Measurements from ENCODE around the gene CBFA2T2.

Gene CBFA2T2

GRCh38 chr20:33658510-33658909 is 168.6 kb downstream of the CBFA2T2 start:
- H3K4me3 ChIP-seq (ENCODE audit: low read depth, low read length), result no peak overlapping the region
- TF ChIP-seq CTCF (IDR thresholded peaks at IDR 0.05; ENCODE audit: low read depth, low read length), result no peak

- no peak overlapping the region for H3K4me3 ChIP-seq (ENCODE audit: low read depth, low read length)
- TF ChIP-seq CTCF (IDR thresholded peaks at IDR 0.05; ENCODE audit: low read depth, low read length), result no peak
These were observed 169.0 kb downstream of the CBFA2T2 start for GRCh38 chr20:33658929-33659328.

GRCh38 chr20:33659341-33660034 is 169.6 kb downstream of the CBFA2T2 start:
- TF ChIP-seq CTCF (IDR thresholded peaks at IDR 0.05; ENCODE audit: low read depth, low read length), result no peak
- H3K4me3 ChIP-seq (ENCODE audit: low read depth, low read length), result no peak overlapping the region

GRCh38 chr20:33660035-33660684 is 170.3 kb downstream of the CBFA2T2 start:
- no peak overlapping the region for H3K4me3 ChIP-seq (ENCODE audit: low read depth, low read length)
- no peak for TF ChIP-seq CTCF (IDR thresholded peaks at IDR 0.05; ENCODE audit: low read depth, low read length)

- H3K4me3 ChIP-seq (ENCODE audit: low read depth, low read length), result no peak overlapping the region
- no peak for TF ChIP-seq CTCF (IDR thresholded peaks at IDR 0.05; ENCODE audit: low read depth, low read length)
These were observed 170.8 kb downstream of the CBFA2T2 start for GRCh38 chr20:33660685-33661058.

GRCh38 chr20:33662172-33662571 is 172.3 kb downstream of the CBFA2T2 start, which contains the start of gene C20orf144:
C20orf144 (plus strand) TSS chr20:33662327; CDS start chr20:33662346, 19 bp downstream.
- no peak for TF ChIP-seq CTCF (IDR thresholded peaks at IDR 0.05; ENCODE audit: low read depth, low read length)
- H3K4me3 ChIP-seq (ENCODE audit: low read depth, low read length), result peak within 1 kb of the TSS; percentile 76

Measured in WI38 (cell line).